ENCODE measurements around the gene SLC26A6. TPM values are rescaled to one million over a fixed set of nuclear protein-coding genes. Genes with fewer than 3 reads are reported as not detected.

The SLC26A6 gene
- total RNA-seq, 6 donors from 2014 or later: 10.5 to 66.0 (median 20.4) TPM

GRCh38 chr3:48656061-48656840 lies 21.0 kb upstream of the SLC26A6 start:
- ATAC-seq (ENCODE audit: low FRiP score in 2 of 2): peak; percentile 91 to 95
- TF ChIP-seq POLR2AphosphoS5 (IDR thresholded peaks at IDR 0.05) (no peak), EP300 (IDR thresholded peaks at IDR 0.05) (no peak), POLR2A (IDR thresholded peaks at IDR 0.05) (peak in 2 of 4 donors; percentile 27 to 33), CTCF (IDR thresholded peaks at IDR 0.05) (peak; percentile 54 to 94 (median 90))
- peaks cover 0 to 12% (median 0%) of the 10 kb centered on the region in 4 donors for H3K27me3 ChIP-seq
- 0 to 11% methylated on average over 28 to 36 of the region's 94 CpGs for WGBS, 2 donors
- H3K4me3 ChIP-seq: peak overlapping the region; percentile 21 to 74 (median 68)
- no peaks in the 10 kb centered on the region for H3K9me3 ChIP-seq
- H3K4me1 ChIP-seq: peaks cover 7 to 25% (median 19%) of the 10 kb centered on the region in 4 donors
- H3K36me3 ChIP-seq: no peaks in the 10 kb centered on the region
- peak overlapping the region; percentile 62 to 84 (median 78) for H3K27ac ChIP-seq
- peak; percentile 91 to 96 for DNase-seq

- Histone ChIP-seq H3K4me1 (peaks cover 7 to 21% (median 16%) of the 10 kb centered on the region in 4 donors), H3K36me3 (no peaks in the 10 kb centered on the region), H3K27me3 (peaks cover 0 to 6% (median 0%) of the 10 kb centered on the region in 4 donors), H3K9me3 (no peaks in the 10 kb centered on the region), H3K4me3 (peak overlapping the region; percentile 21 to 74 (median 68)), H3K27ac (peak overlapping the region; percentile 62 to 84 (median 78))
- WGBS, 2 donors: no CpG with 5 or more reads among the region's 30 CpGs
- DNase-seq (peak in 1 of 2 donors; percentile 42), ATAC-seq (ENCODE audit: low FRiP score in 2 of 2) (peak in 1 of 2 donors; percentile 0)
- TF ChIP-seq POLR2AphosphoS5 (IDR thresholded peaks at IDR 0.05) (no peak), CTCF (IDR thresholded peaks at IDR 0.05) (no peak), EP300 (IDR thresholded peaks at IDR 0.05) (no peak), POLR2A (IDR thresholded peaks at IDR 0.05) (no peak)
Measured at GRCh38 chr3:48655606-48656005, 20.3 kb upstream of the SLC26A6 start.

GRCh38 chr3:48655063-48655462 lies 19.8 kb upstream of the SLC26A6 start:
- peaks cover 0 to 3% (median 0%) of the 10 kb centered on the region in 4 donors for H3K27me3 ChIP-seq
- no peak overlapping the region for H3K4me3 ChIP-seq
- DNase-seq: no peak
- ATAC-seq (ENCODE audit: low FRiP score in 2 of 2): no peak
- no peak for TF ChIP-seq CTCF (IDR thresholded peaks at IDR 0.05)
- no peak for TF ChIP-seq EP300 (IDR thresholded peaks at IDR 0.05)
- no peak for TF ChIP-seq POLR2AphosphoS5 (IDR thresholded peaks at IDR 0.05)
- no peak for TF ChIP-seq POLR2A (IDR thresholded peaks at IDR 0.05)
- WGBS, 2 donors: 93 to 94% methylated on average over 8 to 11 of the region's 12 CpGs
- H3K4me1 ChIP-seq: peaks cover 7 to 21% (median 16%) of the 10 kb centered on the region in 4 donors
- H3K27ac ChIP-seq: no peak overlapping the region
- H3K9me3 ChIP-seq: no peaks in the 10 kb centered on the region
- no peaks in the 10 kb centered on the region for H3K36me3 ChIP-seq

GRCh38 chr3:48652923-48653715 lies 17.9 kb upstream of the SLC26A6 start:
- H3K4me3 ChIP-seq: no peak overlapping the region
- H3K27ac ChIP-seq: no peak overlapping the region
- no peaks in the 10 kb centered on the region for H3K36me3 ChIP-seq
- 93% methylated on average over 9 to 12 of the region's 15 CpGs for WGBS, 2 donors
- ATAC-seq (ENCODE audit: low FRiP score in 2 of 2) (no peak), DNase-seq (no peak)
- no peak for TF ChIP-seq EP300 (IDR thresholded peaks at IDR 0.05)
- H3K9me3 ChIP-seq: no peaks in the 10 kb centered on the region
- H3K4me1 ChIP-seq: peaks cover 7 to 21% (median 16%) of the 10 kb centered on the region in 4 donors
- H3K27me3 ChIP-seq: no peaks in the 10 kb centered on the region

- no peaks in the 10 kb centered on the region for H3K27me3 ChIP-seq
- H3K4me1 ChIP-seq: peaks cover 7 to 16% (median 14%) of the 10 kb centered on the region in 4 donors
- no peaks in the 10 kb centered on the region for H3K36me3 ChIP-seq
- H3K9me3 ChIP-seq: no peaks in the 10 kb centered on the region
- 56 to 84% methylated on average over 1 to 11 of the region's 11 CpGs for WGBS, 2 donors
- ATAC-seq (ENCODE audit: low FRiP score in 2 of 2) (no peak), DNase-seq (peak in 1 of 2 donors; percentile 60)
- no peak overlapping the region for H3K4me3 ChIP-seq
- H3K27ac ChIP-seq: no peak overlapping the region
- TF ChIP-seq CTCF (IDR thresholded peaks at IDR 0.05): no peak
- TF ChIP-seq EP300 (IDR thresholded peaks at IDR 0.05): no peak
- no peak for TF ChIP-seq POLR2AphosphoS5 (IDR thresholded peaks at IDR 0.05)
- no peak for TF ChIP-seq POLR2A (IDR thresholded peaks at IDR 0.05)
Measured at GRCh38 chr3:48651771-48652170, 16.5 kb upstream of the SLC26A6 start.

Data from upper lobe of left lung (tissue), 6 donors.